IPS-20b (cell line): ENCODE results near the gene SCO2.

Source experiments
- H3K27ac ChIP-seq: one replicate; pipeline ENCODE4 v1.5.1; 2013; ENCODE audit warnings: low read length
- H3K27me3 ChIP-seq: 2 replicates; pipeline ENCODE4 v1.6.1; 2013; ENCODE audit warnings: mild to moderate bottlenecking, low read length, inconsistent platforms; ENCODE audit not compliant: insufficient read depth
- H3K36me3 ChIP-seq: 2 replicates; pipeline ENCODE4 v1.6.1; 2013; ENCODE audit warnings: low read depth, mild to moderate bottlenecking, inconsistent platforms, low read length, moderate library complexity; ENCODE audit not compliant: insufficient read depth
- H3K4me1 ChIP-seq: 2 replicates; pipeline ENCODE4 v1.6.1; 2013; ENCODE audit warnings: mild to moderate bottlenecking, control low read depth, inconsistent platforms, low read length, moderate library complexity; ENCODE audit not compliant: insufficient read depth
- H3K4me3 ChIP-seq: 2 replicates; pipeline ENCODE4 v1.5.1; 2013; ENCODE audit warnings: mild to moderate bottlenecking, low read length, inconsistent platforms
- H3K9ac ChIP-seq: 2 replicates; pipeline ENCODE4 v1.6.1; 2013; ENCODE audit warnings: low read depth, mild to moderate bottlenecking, inconsistent platforms, low read length, moderate library complexity
- H3K9me3 ChIP-seq: 2 replicates; pipeline ENCODE4 v1.6.1; 2013; ENCODE audit warnings: mild to moderate bottlenecking, low read depth, low read length, inconsistent platforms; ENCODE audit not compliant: insufficient read depth

The SCO2 gene

GRCh38 chr22:50500452-50500851 is 24.9 kb downstream of the SCO2 start:
- no peak overlapping the region for H3K4me3 ChIP-seq
- no peak overlapping the region for H3K27ac ChIP-seq
- peaks cover 6% of the 10 kb centered on the region; the same call in 1 of the 2 replicates for H3K36me3 ChIP-seq
- H3K9ac ChIP-seq, result no peak overlapping the region
- no peaks in the 10 kb centered on the region for H3K27me3 ChIP-seq
- no peaks in the 10 kb centered on the region for H3K4me1 ChIP-seq
- H3K9me3 ChIP-seq, result no peaks in the 10 kb centered on the region

- Histone ChIP-seq H3K9me3 (no peaks in the 10 kb centered on the region), H3K9ac (no peak overlapping the region), H3K4me1 (no peaks in the 10 kb centered on the region), H3K36me3 (no peaks in the 10 kb centered on the region), H3K27me3 (no peaks in the 10 kb centered on the region), H3K4me3 (no peak overlapping the region), H3K27ac (no peak overlapping the region)
Observed at GRCh38 chr22:50498322-50498890, 27.0 kb downstream of the SCO2 start.

DNA sequence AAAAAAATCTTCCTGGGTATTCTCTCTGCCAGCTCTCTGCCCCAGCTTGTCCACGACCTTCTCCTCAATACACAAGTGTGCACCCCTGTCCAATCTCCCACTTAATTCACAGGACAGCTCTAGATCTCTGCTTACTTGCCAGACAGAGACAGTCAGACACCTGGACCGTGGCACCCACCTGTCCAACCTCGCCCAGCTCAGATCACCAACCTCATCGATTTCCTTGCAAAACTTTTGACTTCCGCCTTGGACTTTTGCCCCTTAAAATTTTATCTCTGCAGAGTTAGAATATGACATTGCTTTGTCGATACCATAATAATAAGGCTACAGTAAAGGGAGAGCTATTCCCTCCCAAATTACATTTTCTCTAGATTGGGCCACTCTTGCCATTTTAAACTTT is 28.3 kb downstream of the SCO2 start:
- H3K4me3 ChIP-seq, result no peak overlapping the region
- H3K9me3 ChIP-seq, result no peaks in the 10 kb centered on the region
- no peaks in the 10 kb centered on the region for H3K36me3 ChIP-seq
- no peak overlapping the region for H3K27ac ChIP-seq
- H3K27me3 ChIP-seq, result no peaks in the 10 kb centered on the region
- H3K4me1 ChIP-seq, result no peaks in the 10 kb centered on the region
- H3K9ac ChIP-seq, result no peak overlapping the region

DNA sequence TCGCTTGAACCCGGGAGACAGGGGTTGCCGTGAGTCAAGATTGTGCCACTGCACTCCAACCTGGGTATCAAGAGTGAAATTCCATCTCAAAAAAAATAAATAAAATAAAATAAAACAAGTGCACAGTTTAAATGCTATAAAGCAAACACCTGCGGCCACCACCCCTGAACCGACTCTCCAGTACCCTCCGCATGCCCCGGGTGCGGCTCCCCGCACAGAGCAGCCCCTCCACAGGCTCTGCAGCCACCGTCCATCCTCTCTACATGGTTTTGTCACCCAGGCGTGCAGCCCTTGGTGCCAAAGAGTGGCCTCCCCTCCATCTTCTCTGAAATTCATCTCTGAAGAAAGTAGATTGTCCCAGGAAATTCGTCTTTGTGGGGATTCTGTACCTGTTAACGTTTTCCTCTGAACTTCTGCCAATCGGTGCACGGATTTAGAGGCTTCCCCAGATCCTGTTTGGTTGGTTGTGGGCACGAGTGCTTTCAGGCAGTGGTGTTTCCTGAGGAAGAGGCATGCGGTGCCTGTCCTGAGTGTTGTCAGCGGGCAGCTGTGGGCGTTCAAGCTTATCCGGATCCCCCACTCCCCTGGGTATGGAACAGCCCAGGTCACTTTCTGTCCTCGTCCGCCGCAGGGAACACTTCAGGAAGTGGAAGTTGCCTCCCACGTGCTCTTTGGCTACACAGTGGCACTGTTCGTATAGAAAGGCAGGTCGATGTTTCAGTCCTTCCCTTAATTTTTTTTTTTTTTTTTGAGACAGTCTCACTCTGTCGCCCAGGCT is 34.7 kb downstream of the SCO2 start:
- Histone ChIP-seq H3K36me3 (no peaks in the 10 kb centered on the region), H3K4me1 (no peaks in the 10 kb centered on the region), H3K27me3 (no peaks in the 10 kb centered on the region), H3K9me3 (no peaks in the 10 kb centered on the region), H3K4me3 (no peak overlapping the region), H3K27ac (no peak overlapping the region), H3K9ac (no peak overlapping the region)

- H3K27ac ChIP-seq, result no peak overlapping the region
- no peaks in the 10 kb centered on the region for H3K27me3 ChIP-seq
- H3K36me3 ChIP-seq, result no peaks in the 10 kb centered on the region
- no peaks in the 10 kb centered on the region for H3K4me1 ChIP-seq
- no peaks in the 10 kb centered on the region for H3K9me3 ChIP-seq
- no peak overlapping the region for H3K9ac ChIP-seq
- H3K4me3 ChIP-seq, result no peak overlapping the region
Observed at GRCh38 chr22:50489363-50490243, 35.8 kb downstream of the SCO2 start.

DNA sequence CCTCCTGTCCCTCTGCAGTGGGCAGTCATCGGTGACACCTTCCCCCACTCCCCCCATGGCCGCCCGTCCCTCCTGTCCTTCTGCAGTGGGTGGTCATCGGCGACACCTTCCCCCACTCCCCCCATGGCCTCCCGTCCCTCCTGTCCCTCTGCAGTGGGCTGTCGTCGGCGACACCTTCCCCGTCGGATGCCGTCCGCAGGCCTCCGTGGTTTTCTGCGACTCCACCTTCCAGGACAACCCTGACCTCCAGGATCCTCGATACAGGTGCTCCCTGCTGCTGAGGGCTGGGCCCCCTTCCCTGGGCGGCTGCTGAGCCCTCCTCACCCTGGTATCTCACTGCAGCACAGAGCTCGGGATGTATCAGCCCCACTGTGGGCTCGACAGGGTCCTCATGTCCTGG is 36.5 kb downstream of the SCO2 start:
- Histone ChIP-seq H3K27me3 (no peaks in the 10 kb centered on the region), H3K4me1 (no peaks in the 10 kb centered on the region), H3K27ac (no peak overlapping the region), H3K4me3 (no peak overlapping the region), H3K9me3 (no peaks in the 10 kb centered on the region), H3K36me3 (no peaks in the 10 kb centered on the region), H3K9ac (no peak overlapping the region)

DNA sequence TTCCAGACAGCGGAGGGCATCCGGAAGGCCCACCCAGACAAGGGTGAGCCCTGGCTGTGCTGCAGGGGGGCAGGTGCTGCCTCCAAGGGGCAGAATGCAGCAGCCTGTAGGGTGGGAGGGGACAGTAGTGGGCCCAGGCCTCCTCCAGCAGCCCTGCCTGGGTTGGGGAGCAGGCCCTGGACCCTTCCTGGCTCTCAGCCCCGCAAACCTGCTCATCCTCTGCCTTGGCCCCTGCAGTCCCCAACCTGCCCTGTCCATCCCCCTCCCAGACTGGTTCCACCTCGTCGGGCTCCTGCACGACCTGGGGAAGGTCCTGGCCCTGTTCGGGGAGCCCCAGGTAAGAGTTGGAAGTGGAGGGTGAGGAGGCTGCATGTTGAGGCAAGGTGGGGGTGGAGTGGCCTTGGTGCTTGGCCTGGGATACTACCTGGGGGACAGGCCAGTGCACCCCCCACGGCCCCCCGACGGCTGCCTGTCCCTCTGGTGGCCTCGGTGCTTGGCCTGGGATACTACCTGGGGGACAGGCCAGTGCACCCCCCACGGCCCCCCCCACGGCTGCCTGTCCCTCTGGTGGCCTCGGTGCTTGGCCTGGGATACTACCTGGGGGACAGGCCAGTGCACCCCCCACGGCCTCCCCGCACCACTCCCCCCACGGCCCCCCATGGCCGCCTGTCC is 37.3 kb downstream of the SCO2 start:
- H3K4me3 ChIP-seq, result no peak overlapping the region
- no peak overlapping the region for H3K9ac ChIP-seq
- no peaks in the 10 kb centered on the region for H3K4me1 ChIP-seq
- H3K27ac ChIP-seq, result no peak overlapping the region
- H3K36me3 ChIP-seq, result no peaks in the 10 kb centered on the region
- no peaks in the 10 kb centered on the region for H3K9me3 ChIP-seq
- no peaks in the 10 kb centered on the region for H3K27me3 ChIP-seq

- no peak overlapping the region for H3K4me3 ChIP-seq
- H3K4me1 ChIP-seq, result no peaks in the 10 kb centered on the region
- no peak overlapping the region for H3K27ac ChIP-seq
- no peaks in the 10 kb centered on the region for H3K36me3 ChIP-seq
- no peaks in the 10 kb centered on the region for H3K9me3 ChIP-seq
- H3K9ac ChIP-seq, result no peak overlapping the region
- no peaks in the 10 kb centered on the region for H3K27me3 ChIP-seq
Observed at GRCh38 chr22:50487290-50488005, 38.0 kb downstream of the SCO2 start.

GRCh38 chr22:50486561-50487289 is 38.7 kb downstream of the SCO2 start, which contains the start of gene MIOX:
Gene MIOX (plus strand): TSS chr22:50486859. CDS start chr22:50486898, 39 bp downstream.
- no peaks in the 10 kb centered on the region for H3K36me3 ChIP-seq
- no peak within 1 kb of the TSS for H3K9ac ChIP-seq
- H3K9me3 ChIP-seq, result no peaks in the 10 kb centered on the region
- no peak within 1 kb of the TSS for H3K4me3 ChIP-seq
- H3K4me1 ChIP-seq, result no peaks in the 10 kb centered on the region
- no peak within 1 kb of the TSS for H3K27ac ChIP-seq
- peaks cover 6% of the 10 kb centered on the region for H3K27me3 ChIP-seq

DNA sequence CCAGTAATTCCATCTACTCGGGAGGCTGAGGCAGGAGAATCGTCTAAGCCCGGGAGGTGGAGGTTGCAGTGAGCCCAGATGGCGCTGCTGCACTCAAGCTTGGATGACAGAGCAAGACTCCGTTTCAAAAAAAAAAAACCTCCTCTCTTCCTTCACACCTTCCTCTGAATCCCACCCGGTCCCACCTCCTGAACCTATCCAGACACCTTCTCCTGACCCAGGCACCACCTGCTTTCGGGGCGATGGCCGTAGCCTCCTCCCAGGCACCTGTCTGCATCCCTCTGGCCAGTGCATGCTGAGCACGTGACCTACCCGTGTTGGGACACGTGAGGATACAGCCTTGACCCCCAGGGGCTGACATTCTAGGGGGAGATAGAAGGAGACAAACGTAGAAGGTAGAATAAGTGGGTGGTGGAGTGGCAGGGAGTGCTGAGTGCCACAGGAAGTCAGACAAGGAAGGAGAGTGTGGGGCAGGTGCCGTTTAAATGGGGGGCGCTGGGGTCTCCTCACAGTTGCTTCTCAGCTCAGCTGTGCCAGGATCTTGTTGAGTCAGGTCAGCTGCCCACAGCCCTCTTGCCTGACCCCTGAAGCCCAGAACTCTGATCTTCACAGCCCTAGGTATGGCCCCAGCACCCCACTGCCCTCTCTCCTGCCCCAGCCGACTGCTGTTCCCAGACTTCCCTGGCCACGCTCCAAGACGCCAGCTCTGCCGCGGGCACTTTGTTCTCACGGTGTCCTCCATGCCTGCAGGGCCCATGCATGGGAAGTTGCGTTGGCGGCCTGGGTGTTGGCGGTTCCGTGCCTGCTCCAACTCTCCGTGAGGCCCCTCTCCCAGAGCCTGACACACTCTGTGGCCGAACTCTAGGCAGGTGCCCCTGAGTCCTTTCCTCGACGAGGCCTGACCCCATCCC is 39.9 kb downstream of the SCO2 start:
- Histone ChIP-seq H3K9me3 (no peaks in the 10 kb centered on the region), H3K36me3 (no peaks in the 10 kb centered on the region), H3K4me3 (no peak overlapping the region), H3K27me3 (peaks cover 13% of the 10 kb centered on the region), H3K4me1 (no peaks in the 10 kb centered on the region), H3K27ac (no peak overlapping the region), H3K9ac (no peak overlapping the region)
